HG03045 (cell line): ENCODE results near the gene CCDC15.

Experiments
- ATAC-seq: cut with Tn5 transposase; IDR thresholded peaks from one replicate; pipeline ENCODE4 v1.9.1; 2021; ENCODE audit warnings: mild to moderate bottlenecking, moderate library complexity; ENCODE audit not compliant: unreplicated experiment

Gene CCDC15

GRCh38 chr11:124953753-124954589, at the start of gene CCDC15:
TSS of gene CCDC15 (plus strand) at chr11:124954202. CDS start at chr11:124954733, 531 bp downstream.
- peak; percentile 100 for ATAC-seq

- ATAC-seq: no peak
These were observed 38.2 kb upstream of the CCDC15 start for GRCh38 chr11:124915541-124916369.

GRCh38 chr11:124916370-124916710, 37.7 kb upstream of the CCDC15 start:
- no peak for ATAC-seq

GRCh38 chr11:124917115-124917637, 36.8 kb upstream of the CCDC15 start:
- no peak for ATAC-seq

GRCh38 chr11:124918950-124919349, 35.1 kb upstream of the CCDC15 start, which contains the start of gene HEPN1:
TSS of gene HEPN1 (plus strand) at chr11:124919250.
- no peak for ATAC-seq

- ATAC-seq: no peak
These were observed 34.1 kb upstream of the CCDC15 start for GRCh38 chr11:124919898-124920297.

- no peak for ATAC-seq
These were observed 33.6 kb upstream of the CCDC15 start for GRCh38 chr11:124920356-124920755.

GRCh38 chr11:124920870-124921609, 33.0 kb upstream of the CCDC15 start:
- no peak for ATAC-seq

- ATAC-seq: no peak
These were observed 31.2 kb upstream of the CCDC15 start for GRCh38 chr11:124922831-124923230.

- ATAC-seq: no peak
These were observed 30.7 kb upstream of the CCDC15 start for GRCh38 chr11:124923296-124923695.

- no peak for ATAC-seq
These were observed 24.9 kb upstream of the CCDC15 start for GRCh38 chr11:124928942-124929665.

- ATAC-seq: peak; percentile 60
These were observed 23.2 kb upstream of the CCDC15 start for GRCh38 chr11:124930799-124931198.

GRCh38 chr11:124934862-124935547, 19.0 kb upstream of the CCDC15 start:
- ATAC-seq: no peak

- no peak for ATAC-seq
These were observed 18.2 kb upstream of the CCDC15 start, which contains the start of gene HEPACAM for GRCh38 chr11:124935548-124936514. TSS of gene HEPACAM (minus strand) at chr11:124936047. CDS start at chr11:124936006, 41 bp downstream.

GRCh38 chr11:124937336-124937935, 16.6 kb upstream of the CCDC15 start:
- ATAC-seq: no peak

GRCh38 chr11:124938206-124938765, 15.7 kb upstream of the CCDC15 start:
- no peak for ATAC-seq

- ATAC-seq: no peak
These were observed 15.0 kb upstream of the CCDC15 start for GRCh38 chr11:124938970-124939369.

- ATAC-seq: no peak
These were observed 12.3 kb upstream of the CCDC15 start for GRCh38 chr11:124941703-124942102.
